Measurements from ENCODE around the gene FRMD4A. TPM values are rescaled to one million over a fixed set of nuclear protein-coding genes. Genes with fewer than 3 reads are reported as not detected.

The FRMD4A gene
- total and polyA plus RNA-seq, 10 of the 15 experiments (the other 5 are each of a cell fraction or from before 2014, with no cell fraction given) = 17.8 to 75.2 (median 39.1) TPM

GRCh38 chr10:13834581-13835286 lies 496.0 kb downstream of the FRMD4A start:
- CTCF ChIA-PET = no interaction called here
- BruUV-seq (replicated peaks) = no TSS peak
- H2AFZ ChIP-seq (ENCODE audit: control insufficient read depth, low read depth, low read length) = no peak overlapping the region

More at GRCh38 chr10:13834581-13835286, 496.0 kb downstream of the FRMD4A start:
- DNase-seq (ENCODE audit: low read depth, low spot score) (no peak), ATAC-seq (no peak), FAIRE-seq (no peak)
- no peak overlapping the region for H3K9ac ChIP-seq (ENCODE audit: control insufficient read depth, insufficient read depth, low read length)
- ChIA-PET RAD21 (ENCODE audit: unreplicated experiment) (no interaction called here), POLR2A (no interaction called here), SMC1A (ENCODE audit: uncharacterized antibody, unreplicated experiment) (no interaction called here)
- H3K27ac ChIP-seq (ENCODE audit: control insufficient read depth, insufficient read depth) = no peak overlapping the region
- H4K20me1 ChIP-seq (ENCODE audit: control insufficient read depth, insufficient read depth) = no peaks in the 10 kb centered on the region
- no peaks in the 10 kb centered on the region for H3K27me3 ChIP-seq (replicated peaks in 1 of 2; ENCODE audit: control insufficient read depth in 2 of 2, insufficient read depth in 2 of 2, low read length in 1 of 2)
- peaks cover 18% of the 10 kb centered on the region for H3K4me1 ChIP-seq (ENCODE audit: control insufficient read depth, insufficient read depth, low read length)
- no peak overlapping the region for H3K4me2 ChIP-seq (ENCODE audit: control insufficient read depth, insufficient read depth)
- TF ChIP-seq ATF3 (IDR thresholded peaks at IDR 0.05; ENCODE audit: borderline replicate concordance, extremely low read depth, low read depth, low read length) (no peak), ZNF384 (IDR thresholded peaks at IDR 0.05; ENCODE audit: borderline replicate concordance, low read depth, low read length) (no peak), PKNOX1 (IDR thresholded peaks at IDR 0.05) (no peak), FOS (IDR thresholded peaks at IDR 0.05; ENCODE audit: borderline replicate concordance, extremely low read depth, insufficient read length) (no peak), SMAD1 (IDR thresholded peaks at IDR 0.05; ENCODE audit: low read depth, partially characterized antibody) (no peak), SREBF2 (IDR thresholded peaks at IDR 0.05; ENCODE audit: low read length) (no peak), POLR2AphosphoS2 (IDR thresholded peaks at IDR 0.05; ENCODE audit: low read depth, low read length) (no peak), MTA2 (IDR thresholded peaks at IDR 0.05; ENCODE audit: low read depth) (no peak), ELK1 (IDR thresholded peaks at IDR 0.05; ENCODE audit: low read depth, low read length) (no peak), CREM (IDR thresholded peaks at IDR 0.05; ENCODE audit: low read depth) (no peak), PAX5 (IDR thresholded peaks at IDR 0.05; ENCODE audit: borderline replicate concordance, low read depth, low read length) (no peak), ZBED1 (IDR thresholded peaks at IDR 0.05; ENCODE audit: borderline replicate concordance) (no peak), SMAD5 (IDR thresholded peaks at IDR 0.05; ENCODE audit: low read depth) (no peak), TARDBP (IDR thresholded peaks at IDR 0.05; ENCODE audit: borderline replicate concordance) (no peak), USF2 (IDR thresholded peaks at IDR 0.05; ENCODE audit: borderline replicate concordance, low read depth, low read length) (no peak), KDM1A (IDR thresholded peaks at IDR 0.05; ENCODE audit: borderline replicate concordance) (no peak), TBL1XR1 (IDR thresholded peaks at IDR 0.05; ENCODE audit: low read depth, low read length) (no peak)
- in situ Hi-C loops (cut with MboI) = no loop called here
- H3K9me3 ChIP-seq (replicated peaks; ENCODE audit: control insufficient read depth, insufficient read depth, low read length) = no peaks in the 10 kb centered on the region; the same call in 2 of the 3 replicates
- no peaks in the 10 kb centered on the region; a peak in 1 of 4 replicates for H3K36me3 ChIP-seq (ENCODE audit: control insufficient read depth in 2 of 2, insufficient read depth in 2 of 2, low read length in 1 of 2)
- H3K79me2 ChIP-seq (ENCODE audit: control insufficient read depth, insufficient read depth, low read length) = no peaks in the 10 kb centered on the region; the same call in 1 of the 2 replicates
- intact Hi-C loops (cut with micrococcal nuclease; ENCODE audit: unreplicated experiment) = no loop called here
- H3K4me3 ChIP-seq = no peak overlapping the region
- WGBS (ENCODE audit: insufficient coverage, insufficient replicate concordance, low lambda C conversion rate, missing lambda C conversion rate) = 31% methylated on average over 16 of the region's 16 CpGs

All from GM12878 (cell line).